ENCODE measurements around the gene MX2.

GRCh38 chr21:41357546-41357945 is 4.3 kb upstream of the MX2 start:
- no peak for TF ChIP-seq CTCF (IDR thresholded peaks at IDR 0.05)
- no peak for TF ChIP-seq POLR2AphosphoS5 (IDR thresholded peaks at IDR 0.05)
- no peak for TF ChIP-seq POLR2A (IDR thresholded peaks at IDR 0.05)
